ENCODE results near the gene PIEZO1.

PIEZO1 gene

GRCh38 chr16:88699180-88699579 lies 85.8 kb downstream of the PIEZO1 start:
- DNase-seq = no peak

DNA sequence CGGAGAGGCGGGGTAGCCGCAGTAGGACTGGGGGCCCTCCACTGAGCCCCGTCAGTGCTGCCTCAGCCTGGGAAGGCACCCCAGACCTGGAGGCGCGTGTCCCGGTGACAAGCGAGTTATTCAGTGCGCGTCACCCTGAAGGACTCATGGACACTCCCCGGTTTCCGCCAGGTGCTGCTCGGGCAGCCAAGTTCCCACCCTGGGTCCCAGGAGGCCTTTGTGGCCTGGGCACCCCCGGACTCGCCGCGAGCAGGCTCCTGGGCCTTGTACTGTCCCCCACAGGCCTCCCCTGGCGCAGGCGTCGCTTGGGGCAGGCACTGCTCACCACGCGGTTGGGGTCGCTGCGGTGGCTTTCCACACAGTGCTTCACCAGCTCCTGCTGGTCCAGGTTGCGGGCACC lies 86.4 kb downstream of the PIEZO1 start:
- no peak for DNase-seq

DNA sequence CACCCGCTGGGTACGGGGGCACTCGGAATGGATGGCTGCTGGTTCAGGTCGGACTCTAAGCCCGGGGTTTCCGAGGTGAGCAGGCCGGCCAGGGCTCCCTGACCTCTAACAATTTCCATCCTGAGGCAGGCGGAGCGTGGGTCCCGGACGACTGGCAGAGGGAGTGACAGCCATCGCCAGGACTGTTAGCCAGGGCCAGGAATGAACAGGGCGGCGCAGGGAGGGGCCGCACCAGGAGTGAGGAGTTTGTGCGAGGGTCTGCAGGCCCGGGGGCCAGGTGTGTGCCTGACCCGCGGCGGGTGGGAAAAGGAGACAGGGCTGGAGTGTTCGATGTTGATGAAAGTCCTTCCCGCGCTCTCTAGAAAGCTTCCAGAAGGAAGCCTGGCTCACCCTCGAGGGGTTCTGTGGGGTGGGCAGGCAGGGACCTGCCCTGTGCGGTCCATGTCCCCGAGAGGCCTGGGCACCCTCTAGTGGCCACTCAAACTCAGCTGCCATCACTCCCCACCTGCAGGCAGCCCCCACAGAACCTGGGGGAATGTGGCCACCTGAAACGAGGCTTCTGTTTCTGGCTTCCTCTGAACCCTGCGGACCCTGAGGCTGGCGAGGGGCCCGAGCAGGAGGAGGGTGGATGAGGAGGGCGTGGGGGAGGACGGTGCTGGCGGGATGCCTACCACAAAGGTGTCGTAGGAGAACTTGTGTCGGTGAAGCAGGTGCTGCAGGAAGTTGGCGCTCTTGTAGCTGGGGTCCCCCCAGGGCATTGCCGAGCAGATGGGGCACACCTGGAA lies 87.0 kb downstream of the PIEZO1 start:
- DNase-seq = no peak

DNA sequence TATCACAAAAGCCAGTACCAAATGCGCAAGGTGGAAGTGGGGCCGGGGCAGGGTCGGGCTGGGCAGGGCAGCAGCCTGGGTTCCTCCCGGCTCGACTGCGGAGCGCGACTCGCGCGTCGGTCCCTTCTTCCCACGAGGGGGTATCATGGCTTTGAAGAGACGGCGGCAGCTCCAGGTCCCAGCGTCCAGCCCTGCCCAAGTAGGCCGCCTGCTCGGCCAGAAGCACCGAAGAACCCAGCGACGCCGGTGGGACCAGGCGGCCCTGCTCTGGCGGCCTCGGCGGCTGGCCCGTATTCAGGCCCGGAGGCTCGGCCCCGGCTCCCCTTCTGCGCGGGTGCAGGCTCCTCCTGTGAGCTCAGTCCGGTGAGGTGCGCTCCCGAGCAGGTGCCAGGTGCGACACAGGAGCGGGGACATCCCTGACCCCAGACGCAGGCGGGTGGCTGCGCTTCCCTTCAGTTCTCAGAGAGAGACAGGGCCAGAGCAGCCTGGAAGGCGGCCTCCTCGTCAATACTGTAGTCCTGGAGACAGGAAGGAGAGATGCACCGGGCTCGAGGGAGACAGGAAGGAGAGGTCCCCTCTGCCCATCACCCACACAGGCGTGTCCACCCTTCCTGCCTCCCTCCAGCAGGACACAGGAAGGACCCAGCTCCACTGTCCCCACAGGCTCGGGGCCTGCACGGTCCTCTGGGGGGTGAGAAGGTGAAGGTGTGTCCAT lies 87.7 kb downstream of the PIEZO1 start:
- DNase-seq = no peak

- no peak for DNase-seq
Observed at GRCh38 chr16:88696441-88696840, 88.6 kb downstream of the PIEZO1 start.

- DNase-seq = no peak
Observed at GRCh38 chr16:88695753-88696152, 89.3 kb downstream of the PIEZO1 start.

- DNase-seq = no peak
Observed at GRCh38 chr16:88695218-88695617, 89.8 kb downstream of the PIEZO1 start.

GRCh38 chr16:88694221-88695087 lies 90.6 kb downstream of the PIEZO1 start:
- no peak for DNase-seq

DNA sequence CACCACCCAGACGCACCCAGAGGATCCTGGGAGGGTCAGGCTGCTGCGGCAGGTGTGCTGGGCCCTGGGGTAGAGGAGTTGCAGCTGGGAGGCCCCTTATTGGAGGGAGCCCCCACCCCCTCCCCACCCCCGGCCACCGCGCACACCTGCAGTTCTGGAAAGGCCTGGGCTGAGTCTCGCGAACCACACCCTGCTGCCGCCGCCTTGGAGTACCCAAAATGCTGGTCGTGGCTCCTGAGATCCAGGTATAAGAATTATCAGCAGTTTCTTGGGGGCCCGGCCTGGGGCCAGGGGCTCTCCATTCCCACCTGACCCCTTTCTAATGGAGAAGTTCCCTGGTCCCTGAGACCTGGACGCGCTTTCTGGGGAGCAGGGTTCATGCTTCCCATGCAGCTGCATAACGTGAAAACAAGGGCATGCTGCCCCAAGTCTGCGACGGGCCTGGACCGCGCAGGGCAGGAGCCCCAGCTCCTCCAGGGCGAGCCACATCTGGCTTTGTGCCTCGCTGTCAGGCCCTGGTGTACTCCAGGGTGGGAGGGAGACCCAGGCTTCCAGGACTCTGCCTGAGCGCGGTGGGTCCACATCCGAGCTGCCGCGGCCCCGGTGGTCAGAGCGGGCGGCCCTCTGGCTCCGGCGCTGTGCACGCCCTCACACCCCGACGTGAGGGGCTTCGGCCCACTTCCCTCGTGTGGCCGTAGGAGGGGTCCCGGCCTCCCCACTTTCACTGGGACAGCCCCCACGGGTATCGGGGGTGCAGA lies 91.4 kb downstream of the PIEZO1 start:
- DNase-seq = no peak

GRCh38 chr16:88692861-88693260 lies 92.2 kb downstream of the PIEZO1 start:
- no peak for DNase-seq

- DNase-seq = peak; percentile 87
Observed at GRCh38 chr16:88691924-88692560, 93.0 kb downstream of the PIEZO1 start.

GRCh38 chr16:88691129-88691813 lies 93.7 kb downstream of the PIEZO1 start:
- no peak for DNase-seq

GRCh38 chr16:88690341-88691128 lies 94.5 kb downstream of the PIEZO1 start:
- DNase-seq = no peak

GRCh38 chr16:88688013-88688778 lies 96.8 kb downstream of the PIEZO1 start:
- DNase-seq = no peak

GRCh38 chr16:88687676-88688012 lies 97.4 kb downstream of the PIEZO1 start:
- DNase-seq = no peak

GRCh38 chr16:88687254-88687576 lies 97.8 kb downstream of the PIEZO1 start:
- DNase-seq = no peak

- DNase-seq = peak; percentile 79
Observed at GRCh38 chr16:88686439-88687253, 98.4 kb downstream of the PIEZO1 start, which contains the start of gene SNAI3. TSS of gene SNAI3 (minus strand) at chr16:88686507. CDS start at chr16:88686406, 101 bp downstream.

DNA sequence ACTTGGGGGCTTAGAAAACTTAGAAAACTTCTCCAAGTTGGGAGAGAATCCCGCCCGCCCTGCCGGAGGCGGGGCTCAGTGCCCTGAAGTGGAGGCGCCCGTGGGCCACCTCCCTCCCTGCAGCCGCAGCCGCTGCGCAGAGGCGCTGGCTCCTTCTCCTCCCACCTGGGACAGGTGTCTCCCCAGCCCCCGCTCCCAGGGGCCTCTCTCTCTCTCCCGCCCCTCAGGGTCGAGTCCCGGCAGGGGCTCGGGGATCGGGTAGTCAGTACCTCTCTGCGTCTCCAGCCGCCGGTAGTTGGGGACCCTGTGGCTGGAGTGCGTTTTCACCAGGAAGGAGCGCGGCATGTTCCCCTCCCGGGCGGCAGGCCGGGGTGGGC lies 99.0 kb downstream of the PIEZO1 start:
- DNase-seq = no peak
